Stromal cell of bone marrow (primary cell): ENCODE data around the gene GJB3.
"Not testable (repeated sequence)": the region's sequence is repeated elsewhere in the genome, so short reads cannot be mapped to it uniquely, and the experiment has no call there.

Experiments used
- DNase-seq: peaks from one replicate; pipeline ENCODE4 v3.0.0-alpha.2; 2012; ENCODE audit warnings: low read depth

The GJB3 gene

GRCh38 chr1:34761176-34761761 lies 19.7 kb upstream of the GJB3 start:
- no peak for DNase-seq

GRCh38 chr1:34761776-34762307 lies 19.2 kb upstream of the GJB3 start:
- no peak for DNase-seq

GRCh38 chr1:34762474-34763141 lies 18.4 kb upstream of the GJB3 start:
- DNase-seq: no peak

DNA sequence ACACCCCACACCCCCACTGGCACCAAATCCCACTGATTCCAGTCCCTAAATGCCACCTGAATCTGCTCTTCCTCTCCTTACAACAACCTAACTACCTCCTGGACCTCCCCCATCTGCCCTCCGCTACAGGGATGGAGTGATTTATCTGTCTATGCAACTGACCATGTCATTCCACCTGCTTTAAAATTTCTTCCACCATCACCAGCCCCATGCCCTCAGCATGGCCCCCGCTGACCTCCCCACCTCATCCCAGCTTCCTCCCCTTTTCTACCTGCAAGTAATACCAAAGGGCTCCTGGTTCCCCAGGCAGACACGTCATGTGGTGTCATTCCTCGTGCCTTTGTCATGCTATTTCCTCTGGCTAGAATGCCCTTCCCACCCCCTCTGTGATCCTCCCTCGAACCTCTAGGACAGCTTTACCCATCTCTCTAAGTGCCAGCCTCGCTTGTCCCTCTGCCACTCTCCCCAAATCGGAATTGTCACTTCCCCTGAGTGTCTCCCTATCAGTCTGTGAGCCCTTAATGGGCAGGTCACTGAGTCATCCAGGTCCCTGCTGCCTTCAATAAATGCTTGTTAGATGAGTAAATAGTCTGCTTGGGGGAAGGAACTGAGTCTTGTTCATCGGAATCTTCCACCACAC lies 17.8 kb upstream of the GJB3 start:
- DNase-seq: no peak

- DNase-seq: no peak
These were observed 12.2 kb upstream of the GJB3 start for GRCh38 chr1:34768856-34769255.

- DNase-seq: no peak
These were observed 10.0 kb upstream of the GJB3 start for GRCh38 chr1:34770891-34771504.

DNA sequence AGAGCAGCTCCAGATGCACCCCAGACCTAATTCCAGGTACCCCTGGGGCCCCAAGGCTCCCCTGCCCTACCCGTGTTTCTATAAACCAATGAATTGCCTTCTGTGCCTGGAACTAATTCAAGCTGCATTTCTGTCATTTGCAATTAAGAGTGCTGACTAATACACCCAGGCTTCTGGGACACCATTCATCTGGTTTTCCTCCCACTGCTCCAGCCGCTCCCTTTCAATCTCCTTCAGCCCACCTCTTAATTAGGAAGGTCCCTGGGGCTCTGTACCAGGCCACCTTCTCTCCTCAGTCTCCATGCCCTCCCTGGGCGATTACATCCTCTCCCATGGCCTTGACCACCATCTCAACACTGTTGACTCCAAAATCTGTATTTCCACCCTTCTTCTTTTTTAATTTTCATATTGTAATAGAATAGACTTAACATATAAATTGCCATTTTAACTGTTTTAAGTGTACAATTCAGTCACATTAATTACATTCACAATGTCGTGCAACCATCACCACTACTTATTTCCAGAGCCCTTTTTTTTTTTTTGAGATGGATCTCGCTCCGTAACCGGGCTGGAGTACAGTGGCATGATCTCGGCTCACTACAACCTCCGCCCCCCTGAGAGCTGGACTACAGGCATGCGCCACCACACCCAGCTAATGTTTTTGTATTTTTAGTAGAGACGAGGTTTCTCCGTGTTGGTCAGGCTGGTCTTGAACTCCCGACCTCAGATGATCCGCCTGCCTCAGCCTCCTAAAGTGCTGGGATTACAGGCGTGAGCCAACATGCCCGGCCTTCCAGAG lies 9.2 kb upstream of the GJB3 start:
- DNase-seq: no peak

GRCh38 chr1:34773114-34773513 lies 7.9 kb upstream of the GJB3 start:
- not testable (repeated sequence) for DNase-seq

GRCh38 chr1:34774957-34775356 lies 6.1 kb upstream of the GJB3 start:
- no peak for DNase-seq

DNA sequence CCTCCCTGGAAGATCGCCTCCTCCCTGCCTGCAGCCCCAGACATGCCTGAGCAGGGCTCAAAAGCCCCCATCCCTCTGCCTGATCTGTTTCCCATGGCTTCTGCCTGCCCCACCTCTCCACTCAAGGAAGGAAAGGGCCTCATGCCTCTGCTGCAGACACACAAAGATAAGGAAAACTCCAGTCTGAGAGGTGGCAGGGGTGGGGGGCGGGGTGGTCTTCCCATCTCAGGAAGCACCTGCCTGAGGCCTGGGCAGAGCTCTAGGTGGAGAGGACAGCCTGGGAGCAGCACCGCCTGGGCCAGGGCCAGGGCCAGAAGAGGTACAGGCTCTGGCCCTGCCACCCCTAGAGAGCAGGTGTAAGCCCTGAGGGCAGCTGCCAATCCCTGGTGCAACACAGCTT lies 4.1 kb upstream of the GJB3 start:
- DNase-seq: no peak

- no peak for DNase-seq
These were observed 3.3 kb upstream of the GJB3 start for GRCh38 chr1:34777519-34778321.

GRCh38 chr1:34778381-34778780 lies 2.6 kb upstream of the GJB3 start:
- no peak for DNase-seq

DNA sequence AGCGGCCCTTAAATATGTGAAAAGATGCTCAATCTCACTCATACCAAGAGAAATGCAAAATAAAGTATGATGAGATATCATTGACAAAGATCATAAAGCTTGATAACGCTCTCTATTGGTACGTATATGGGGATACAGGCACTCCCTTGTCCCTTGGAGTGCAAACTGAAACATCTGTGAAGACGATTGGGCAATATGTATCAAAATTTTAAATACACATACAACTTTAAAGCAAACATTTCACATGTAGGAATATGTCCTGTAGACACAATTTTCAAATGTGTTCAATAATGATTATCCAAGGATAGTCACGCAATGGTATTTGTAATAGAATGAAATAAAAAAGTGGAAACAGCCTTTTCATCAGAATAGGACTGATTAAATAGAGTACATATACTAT lies 2.0 kb upstream of the GJB3 start:
- DNase-seq: no peak

GRCh38 chr1:34779526-34779925 lies 1.5 kb upstream of the GJB3 start:
- no peak for DNase-seq

GRCh38 chr1:34779962-34780361 lies 1.1 kb upstream of the GJB3 start:
- DNase-seq: no peak

DNA sequence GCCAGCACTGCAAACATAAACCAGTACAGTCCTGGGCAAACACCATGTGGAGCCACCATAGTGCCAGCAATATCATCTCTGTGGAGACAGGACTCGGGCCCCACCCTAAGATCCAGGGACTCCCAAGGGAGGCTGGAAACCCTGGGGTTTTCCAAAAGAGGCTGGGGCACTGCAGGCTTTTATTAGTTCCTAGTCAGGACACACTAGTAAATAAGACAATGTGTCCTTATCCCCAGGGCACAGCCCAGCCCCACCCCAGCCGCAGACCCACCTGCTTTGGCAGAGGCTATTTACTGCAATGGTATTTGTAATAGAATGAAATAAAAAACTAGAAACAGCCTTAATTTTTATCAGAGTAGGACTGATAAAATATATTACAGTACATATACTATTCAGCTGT lies 486 bp upstream of the GJB3 start:
- DNase-seq: no peak

DNA sequence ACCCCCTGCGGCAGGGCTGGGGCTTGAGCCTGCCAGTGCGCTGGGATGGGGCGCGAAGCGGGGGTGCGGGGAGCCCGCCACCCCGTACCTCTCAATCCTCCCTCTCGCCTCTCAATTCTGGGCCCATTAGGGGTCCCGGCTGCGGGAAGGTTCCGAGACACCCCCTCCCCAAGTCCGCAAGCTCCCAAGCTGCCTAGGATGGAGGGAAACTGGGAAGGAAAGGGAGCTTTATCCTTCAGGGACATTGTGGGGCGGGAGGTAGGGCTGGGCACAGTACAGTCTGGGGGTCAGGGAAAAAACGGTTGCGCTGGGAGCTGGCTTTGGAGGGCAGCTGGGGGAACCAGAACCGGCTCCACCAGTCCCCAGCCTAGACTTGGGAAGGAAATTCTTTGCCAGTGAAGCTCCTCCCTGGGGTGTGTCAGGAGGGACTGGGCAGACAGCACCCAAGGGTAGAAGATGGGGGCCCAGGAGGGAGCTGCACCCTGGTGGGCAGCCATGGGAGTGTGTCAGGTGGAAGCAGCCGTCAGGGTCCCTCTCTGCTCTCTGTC lies 904 bp downstream of the GJB3 start:
- no peak for DNase-seq

DNA sequence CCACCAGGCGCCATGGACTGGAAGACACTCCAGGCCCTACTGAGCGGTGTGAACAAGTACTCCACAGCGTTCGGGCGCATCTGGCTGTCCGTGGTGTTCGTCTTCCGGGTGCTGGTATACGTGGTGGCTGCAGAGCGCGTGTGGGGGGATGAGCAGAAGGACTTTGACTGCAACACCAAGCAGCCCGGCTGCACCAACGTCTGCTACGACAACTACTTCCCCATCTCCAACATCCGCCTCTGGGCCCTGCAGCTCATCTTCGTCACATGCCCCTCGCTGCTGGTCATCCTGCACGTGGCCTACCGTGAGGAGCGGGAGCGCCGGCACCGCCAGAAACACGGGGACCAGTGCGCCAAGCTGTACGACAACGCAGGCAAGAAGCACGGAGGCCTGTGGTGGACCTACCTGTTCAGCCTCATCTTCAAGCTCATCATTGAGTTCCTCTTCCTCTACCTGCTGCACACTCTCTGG lies 3.8 kb downstream of the GJB3 start:
- no peak for DNase-seq

- no peak for DNase-seq
These were observed 4.3 kb downstream of the GJB3 start for GRCh38 chr1:34785231-34785874.

- DNase-seq: no peak
These were observed 5.0 kb downstream of the GJB3 start for GRCh38 chr1:34785875-34786470.
